Femur (tissue), 1 donor: ENCODE results near the gene ATG4B.
"Not testable (repeated sequence)": the region's sequence is repeated elsewhere in the genome, so short reads cannot be mapped to it uniquely, and the experiment has no call there.

Source experiments
- DNase-seq: peaks from one replicate; pipeline ENCODE4 v3.0.0-alpha.2; 2017

The ATG4B gene

GRCh38 chr2:241640165-241640795 is 2.8 kb downstream of the ATG4B start:
- no peak for DNase-seq

- no peak for DNase-seq
Measured at GRCh38 chr2:241641631-241642030, 4.1 kb downstream of the ATG4B start.

- DNase-seq = no peak
Measured at GRCh38 chr2:241645056-241645914, 7.8 kb downstream of the ATG4B start.

GRCh38 chr2:241645915-241646645 is 8.6 kb downstream of the ATG4B start:
- no peak for DNase-seq

- DNase-seq = no peak
Measured at GRCh38 chr2:241648453-241648852, 11.0 kb downstream of the ATG4B start.

- no peak for DNase-seq
Measured at GRCh38 chr2:241649404-241649803, 11.9 kb downstream of the ATG4B start.

GRCh38 chr2:241649927-241650326 is 12.4 kb downstream of the ATG4B start:
- DNase-seq = no peak

GRCh38 chr2:241652142-241652541 is 14.6 kb downstream of the ATG4B start:
- no peak for DNase-seq

GRCh38 chr2:241652722-241653121 is 15.2 kb downstream of the ATG4B start:
- DNase-seq = no peak

GRCh38 chr2:241653210-241653750 is 15.8 kb downstream of the ATG4B start:
- DNase-seq = no peak

GRCh38 chr2:241654551-241654950 is 17.1 kb downstream of the ATG4B start:
- DNase-seq = no peak

- no peak for DNase-seq
Measured at GRCh38 chr2:241655516-241656189, 18.2 kb downstream of the ATG4B start.

GRCh38 chr2:241656190-241656741 is 18.8 kb downstream of the ATG4B start:
- DNase-seq = no peak

- DNase-seq = no peak
Measured at GRCh38 chr2:241657786-241658254, 20.3 kb downstream of the ATG4B start.

- no peak for DNase-seq
Measured at GRCh38 chr2:241658296-241658695, 20.8 kb downstream of the ATG4B start.

GRCh38 chr2:241659150-241659739 is 21.8 kb downstream of the ATG4B start:
- DNase-seq = peak; percentile 74

GRCh38 chr2:241660593-241661213 is 23.2 kb downstream of the ATG4B start:
- no peak for DNase-seq

GRCh38 chr2:241662731-241663130 is 25.2 kb downstream of the ATG4B start:
- DNase-seq = not testable (repeated sequence)

- DNase-seq = no peak
Measured at GRCh38 chr2:241665731-241666440, 28.4 kb downstream of the ATG4B start.

GRCh38 chr2:241666627-241667400 is 29.3 kb downstream of the ATG4B start:
- no peak for DNase-seq
